B cell (primary cell): Measurements from ENCODE around the gene TRDN. TPM values are rescaled to one million over a fixed set of nuclear protein-coding genes. Genes with fewer than 3 reads are reported as not detected.

Experiments
- ATAC-seq: fragments of 200-7000 bp; cut with Tn5 transposase; one replicate; pipeline ENCODE4 v1.10.0; 2021; ENCODE audit warnings: low read depth, mild to moderate bottlenecking, moderate number of reproducible peaks, moderate library complexity
- CTCF ChIA-PET: fragments of 350-600 bp; sonication (Branson Sonifier 250); formaldehyde crosslinking; loops from one replicate; lab custom pipeline; 2021; ENCODE audit warnings: antibody characterized with exemption, inconsistent platforms; lab: Charles Lee
- POLR2A ChIA-PET: fragments of 350-600 bp; sonication (Branson Sonifier 250); formaldehyde crosslinking; loops from one replicate; lab custom pipeline; 2021; ENCODE audit warnings: antibody characterized with exemption; lab: Charles Lee
- DNase-seq: peaks from one replicate; pipeline ENCODE4 v3.0.0; 2013
- H2AFZ ChIP-seq: 2 replicates; pipeline ENCODE4 v1.6.1; 2012; ENCODE audit warnings: mild to moderate bottlenecking, low read depth, low read length; ENCODE audit not compliant: insufficient read depth, poor library complexity, severe bottlenecking
- H3K27ac ChIP-seq, 2 donors: 1 replicate in 1 of 2; 2 replicates in 1 of 2; pipeline ENCODE4 v1.5.1; 2012 to 2013; ENCODE audit warnings: low read length in 2 of 2, mild to moderate bottlenecking in 2 of 2, moderate library complexity in 1 of 2
- H3K27me3 ChIP-seq, 4 experiments: fragments of 200-600 bp in 1 of 4; sonication (generic) in 1 of 4; replicated peaks in 1 of 4; 1 replicate in 2 of 4; 2 replicates in 2 of 4; pipeline versions ENCODE4 v1.6.1 to v1.7.0; 2013 to 2016; ENCODE audit warnings: low read length in 3 of 4, mild to moderate bottlenecking in 2 of 4, mixed read lengths in 1 of 4, moderate library complexity in 1 of 4; ENCODE audit not compliant: insufficient read depth in 4 of 4, control insufficient read depth in 3 of 4; ENCODE audit errors: control extremely low read depth in 1 of 4
- H3K36me3 ChIP-seq, 2 experiments: replicated peaks in 1 of 2; 1 replicate in 1 of 2; 2 replicates in 1 of 2; pipeline versions ENCODE4 v1.6.1 to v1.7.1; 2013; ENCODE audit warnings: low read length in 1 of 2; ENCODE audit not compliant: insufficient read depth in 2 of 2, control insufficient read depth in 1 of 2; ENCODE audit errors: control extremely low read depth in 1 of 2, extremely low read depth in 1 of 2
- H3K4me1 ChIP-seq, 2 donors: fragments of 200-600 bp in 1 of 2; sonication (generic) in 1 of 2; 1 replicate in 1 of 2; 2 replicates in 1 of 2; pipeline versions ENCODE4 v1.5.1 to v1.6.1; 2013 to 2017; ENCODE audit warnings: low read length in 2 of 2; ENCODE audit not compliant: control insufficient read depth in 2 of 2, insufficient read depth in 2 of 2
- H3K4me2 ChIP-seq: replicated peaks from 2 replicates; pipeline ENCODE3; 2012; ENCODE audit warnings: mild to moderate bottlenecking, low read depth, low read length; ENCODE audit not compliant: poor library complexity, severe bottlenecking
- H3K4me3 ChIP-seq, 5 experiments: fragments of 200-600 bp in 1 of 5; sonication (generic) in 1 of 5; 1 replicate in 3 of 5; 2 replicates in 2 of 5; pipeline versions ENCODE4 v1.5.1 to v1.7.0; 2011 to 2016; ENCODE audit warnings: low read length in 4 of 5, mild to moderate bottlenecking in 4 of 5, low read depth in 2 of 5, control low read depth in 1 of 5, moderate library complexity in 1 of 5; ENCODE audit not compliant: insufficient read depth in 1 of 5; ENCODE audit errors: control extremely low read depth in 1 of 5, extremely low read depth in 1 of 5
- H3K79me2 ChIP-seq: fragments of 200-600 bp; sonication (generic); one replicate; pipeline ENCODE4 v1.6.0; 2016; ENCODE audit warnings: low read length; ENCODE audit not compliant: control insufficient read depth, insufficient read depth
- H3K9ac ChIP-seq: fragments of 200-600 bp; sonication (generic); 2 replicates; pipeline ENCODE4 v1.6.1; 2017; ENCODE audit warnings: mild to moderate bottlenecking, low read length, moderate library complexity
- H3K9me3 ChIP-seq, 3 donors: one replicate each; pipeline versions ENCODE4 v1.6.1 to v1.7.1; 2013; ENCODE audit warnings: low read length in 2 of 3; ENCODE audit not compliant: control insufficient read depth in 2 of 3, insufficient read depth in 1 of 3; ENCODE audit errors: control extremely low read depth in 1 of 3
- H4K20me1 ChIP-seq: 2 replicates; pipeline ENCODE4 v1.6.0; 2012; ENCODE audit warnings: mild to moderate bottlenecking, low read length; ENCODE audit not compliant: insufficient read depth, control insufficient read depth, poor library complexity, severe bottlenecking
- H3K27ac Mint-ChIP-seq: one replicate; pipeline ENCODE4 v1.8.0; 2021; ENCODE audit warnings: mixed read lengths
- H3K27me3 Mint-ChIP-seq: one replicate; pipeline ENCODE4 v1.8.0; 2021; ENCODE audit warnings: mixed read lengths
- H3K4me1 Mint-ChIP-seq: one replicate; pipeline ENCODE4 v1.8.0; 2021; ENCODE audit warnings: mixed read lengths
- H3K4me3 Mint-ChIP-seq: one replicate; pipeline ENCODE4 v1.8.0; 2021; ENCODE audit warnings: mixed read lengths
- H3K9me3 Mint-ChIP-seq: one replicate; pipeline ENCODE4 v1.8.0; 2022; ENCODE audit warnings: mixed read lengths; ENCODE audit not compliant: insufficient read depth
- CTCF ChIP-seq: fragments of 200-600 bp; IDR thresholded peaks from one replicate; pipeline ENCODE4 v1.8.0; 2022; ENCODE audit warnings: antibody characterized with exemption, mild to moderate bottlenecking
- EZH2 ChIP-seq: IDR thresholded peaks from 2 replicates; pipeline ENCODE4 v1.6.1; 2012; ENCODE audit warnings: borderline replicate concordance, low read depth, mild to moderate bottlenecking, moderate library complexity, low read length; ENCODE audit not compliant: insufficient read depth, poor library complexity, severe bottlenecking
- WGBS: methylation state at CpG from one replicate; pipeline ENCODE4 v1.1.5; 2013; ENCODE audit warnings: missing lambda C conversion rate; ENCODE audit not compliant: insufficient coverage; 5-methylcytosine and 5-hydroxymethylcytosine counted together
- intact Hi-C: fragments of 100-400 bp; cut with micrococcal nuclease; formaldehyde crosslinking; loops from one replicate; pipeline ENCODE4 v1.10.0; 2022
- polyA plus RNA-seq: library from polyadenylated mRNA; depleted of rRNA; stranded (reverse); fragments of >200 nt; gene quantifications from 2 replicates; pipeline ENCODE4 v1.2.3, GENCODE V29; 2012
- total RNA-seq, 2 donors: library from RNA; stranded (reverse); fragments of 120-200 nt in 1 of 2; gene quantifications; 1 replicate in 1 of 2; 2 replicates in 1 of 2; pipeline versions ENCODE4 v1.2.3 to v1.2.4, GENCODE V29; 2013 to 2022

Gene TRDN
- total and polyA plus RNA-seq, 2 donors (not counting 1 experiment from before 2014, with no cell fraction given): not detected

GRCh38 chr6:123263981-123264380, 372.8 kb downstream of the TRDN start:
- H3K4me2 ChIP-seq: no peak overlapping the region
- no peak overlapping the region for H3K27ac Mint-ChIP-seq
- H3K9me3 ChIP-seq: no peaks in the 10 kb centered on the region
- intact Hi-C loops: no loop called here
- DNase-seq: no peak
- TF ChIP-seq CTCF (no peak), EZH2 (no peak)
- CTCF ChIA-PET: no interaction called here
- no peaks in the 10 kb centered on the region for H4K20me1 ChIP-seq
- no peak overlapping the region for H3K9ac ChIP-seq
- H3K27me3 Mint-ChIP-seq: no peaks in the 10 kb centered on the region
- H3K9me3 Mint-ChIP-seq: peaks cover 3% of the 10 kb centered on the region
- no peak overlapping the region for H3K4me3 ChIP-seq
- H3K4me3 Mint-ChIP-seq: no peak overlapping the region
- no peaks in the 10 kb centered on the region for H3K79me2 ChIP-seq
- POLR2A ChIA-PET: no interaction called here
- no peak for ATAC-seq
- H3K4me1 ChIP-seq: no peaks in the 10 kb centered on the region
- no peaks in the 10 kb centered on the region for H3K36me3 ChIP-seq
- no peak overlapping the region for H3K27ac ChIP-seq
- 96% methylated on average over 2 of the region's 5 CpGs for WGBS
- H3K27me3 ChIP-seq: no peaks in the 10 kb centered on the region
- no peaks in the 10 kb centered on the region for H3K4me1 Mint-ChIP-seq
- H2AFZ ChIP-seq: no peak overlapping the region

- H3K36me3 ChIP-seq: no peaks in the 10 kb centered on the region
- no peak overlapping the region for H3K27ac ChIP-seq
- TF ChIP-seq CTCF (no peak), EZH2 (no peak)
- H3K9me3 Mint-ChIP-seq: peaks cover 3% of the 10 kb centered on the region
- H3K4me3 Mint-ChIP-seq: no peak overlapping the region
- H3K9ac ChIP-seq: no peak overlapping the region
- POLR2A ChIA-PET: no interaction called here
- no peak overlapping the region for H2AFZ ChIP-seq
- no peaks in the 10 kb centered on the region for H3K27me3 ChIP-seq
- no peaks in the 10 kb centered on the region for H3K79me2 ChIP-seq
- H3K4me1 Mint-ChIP-seq: no peaks in the 10 kb centered on the region
- no peaks in the 10 kb centered on the region for H3K27me3 Mint-ChIP-seq
- no peaks in the 10 kb centered on the region for H4K20me1 ChIP-seq
- peaks cover 0 to 4% (median 0%) of the 10 kb centered on the region in 3 donors for H3K9me3 ChIP-seq
- H3K4me1 ChIP-seq: no peaks in the 10 kb centered on the region
- intact Hi-C loops: no loop called here
- no CpG with 5 or more reads among the region's 1 CpG for whole genome bisulfite sequencing
- ATAC-seq (no peak), DNase-seq (no peak)
- no peak overlapping the region for H3K27ac Mint-ChIP-seq
- H3K4me3 ChIP-seq: no peak overlapping the region
- CTCF ChIA-PET: no interaction called here
- no peak overlapping the region for H3K4me2 ChIP-seq
These were observed 396.1 kb downstream of the TRDN start for GRCh38 chr6:123240626-123241025.
